ENCODE measurements around the gene LRRC34.

The LRRC34 gene

DNA sequence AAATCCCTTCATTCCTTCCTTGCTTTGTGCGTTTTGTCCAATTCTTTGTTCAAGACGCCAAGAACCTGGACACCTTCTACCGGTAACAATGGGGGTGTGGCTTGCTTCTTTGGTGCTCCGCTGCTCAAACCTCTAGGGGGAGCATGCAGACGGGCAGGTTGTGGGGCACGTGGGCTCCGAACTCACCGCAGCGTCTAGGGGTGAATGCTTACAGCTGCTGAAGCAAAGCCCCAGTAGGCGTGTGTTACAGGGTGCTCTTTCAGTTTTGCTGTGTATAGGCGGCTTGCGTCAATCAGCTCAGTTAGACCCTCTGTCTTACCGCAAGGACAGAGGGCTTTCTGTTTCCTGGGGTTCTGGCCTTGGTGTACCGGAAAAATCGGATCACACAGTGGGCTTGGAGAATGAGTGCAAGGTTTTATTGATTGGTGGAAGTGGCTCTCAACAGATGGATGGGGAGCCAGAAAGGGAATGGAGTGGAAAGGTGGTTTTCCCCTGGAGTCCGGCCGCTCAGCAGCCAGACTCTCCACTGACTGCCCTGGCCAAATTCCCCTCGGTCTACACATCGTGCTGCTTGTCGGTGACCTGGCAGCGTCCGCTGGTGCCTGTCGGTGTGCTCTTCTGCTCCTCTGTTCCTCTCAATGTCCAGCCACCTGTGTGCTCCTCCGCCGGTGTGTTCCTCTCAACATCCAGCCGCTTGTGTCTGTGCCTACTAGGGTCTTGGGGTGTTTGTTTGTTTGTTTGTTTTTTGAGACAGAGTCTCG lies 1.2 kb upstream of the LRRC34 start:
- peak; percentile 4 for DNase-seq

DNA sequence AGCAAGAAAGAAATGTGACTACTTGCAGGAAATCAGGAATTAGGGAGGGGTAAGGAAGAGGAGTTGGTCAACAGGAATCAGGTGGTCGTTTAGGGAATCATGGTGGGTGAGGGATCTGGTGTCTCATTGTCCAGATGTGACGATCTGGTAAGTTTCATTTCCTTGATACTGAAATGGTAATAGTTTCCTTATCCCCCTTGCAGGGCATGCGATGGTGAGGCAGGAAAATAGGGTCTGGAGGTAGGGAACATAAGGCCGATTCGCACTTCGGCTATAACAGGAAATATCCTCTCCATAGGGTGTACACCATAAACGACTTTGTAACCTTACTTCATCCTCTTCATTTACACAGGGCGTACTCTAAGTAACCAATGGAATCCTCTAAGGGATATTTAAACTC lies 574 bp upstream of the LRRC34 start:
- no peak for DNase-seq

DNA sequence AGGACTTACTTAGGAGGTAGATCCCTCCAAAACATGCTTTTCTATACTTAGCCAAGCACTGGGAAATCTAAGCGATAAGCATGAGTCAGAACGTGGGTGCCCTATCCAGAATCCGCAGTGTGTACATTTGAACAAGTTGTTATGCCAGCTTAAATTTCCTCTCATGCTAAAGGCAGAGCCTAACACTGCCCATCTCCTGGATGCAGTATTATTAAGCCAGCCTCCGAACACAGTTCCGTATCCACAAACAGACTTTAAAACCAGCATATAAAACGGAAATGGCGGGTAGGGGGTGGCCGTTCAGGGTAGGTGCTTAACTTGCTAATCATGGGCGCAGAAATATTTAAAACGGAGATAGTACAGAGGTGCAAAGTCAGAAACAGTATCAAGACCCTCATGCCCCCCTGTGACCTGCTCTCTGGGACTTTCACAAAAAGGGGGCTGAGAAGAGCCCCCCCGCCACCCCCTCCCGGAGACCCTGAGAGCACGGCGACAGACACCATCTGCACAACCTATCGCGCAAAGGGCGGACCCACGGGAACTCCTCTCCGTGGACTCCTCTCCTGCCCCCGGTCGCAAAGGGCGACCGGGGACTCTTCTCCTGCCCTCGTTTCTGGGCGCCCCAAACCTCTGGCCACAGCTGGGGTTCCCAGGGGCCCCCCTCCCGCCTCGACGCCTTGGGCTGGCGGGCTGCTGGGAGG lies 923 bp downstream of the LRRC34 start:
- peak; percentile 53 for DNase-seq

DNA sequence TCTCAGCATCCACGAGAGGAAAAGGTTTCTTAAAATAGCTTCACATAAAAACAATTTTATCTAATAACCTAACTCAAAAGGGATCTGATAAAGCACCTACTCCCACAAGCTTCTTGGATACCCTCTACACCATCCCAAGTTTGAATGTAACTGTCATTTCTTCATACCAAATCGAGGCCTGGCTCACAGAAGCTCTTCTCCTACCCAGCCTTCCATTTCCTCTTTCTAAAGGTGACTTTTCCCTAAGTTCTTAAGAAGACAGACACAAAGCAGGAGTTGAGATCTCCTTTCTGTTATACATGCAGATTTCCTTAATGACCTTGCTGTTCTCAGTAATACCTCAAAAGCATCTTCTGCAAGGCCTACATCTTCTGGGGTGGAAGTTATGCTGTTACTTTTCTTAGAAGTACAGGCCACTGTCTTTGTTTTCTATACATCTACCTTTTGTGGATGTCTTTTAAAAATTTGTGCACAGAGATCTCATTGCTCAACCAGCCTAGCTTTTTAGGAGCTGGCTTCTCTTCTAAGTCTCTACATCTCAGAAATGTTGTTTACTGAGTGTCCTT lies 3.4 kb downstream of the LRRC34 start:
- no peak for DNase-seq

DNA sequence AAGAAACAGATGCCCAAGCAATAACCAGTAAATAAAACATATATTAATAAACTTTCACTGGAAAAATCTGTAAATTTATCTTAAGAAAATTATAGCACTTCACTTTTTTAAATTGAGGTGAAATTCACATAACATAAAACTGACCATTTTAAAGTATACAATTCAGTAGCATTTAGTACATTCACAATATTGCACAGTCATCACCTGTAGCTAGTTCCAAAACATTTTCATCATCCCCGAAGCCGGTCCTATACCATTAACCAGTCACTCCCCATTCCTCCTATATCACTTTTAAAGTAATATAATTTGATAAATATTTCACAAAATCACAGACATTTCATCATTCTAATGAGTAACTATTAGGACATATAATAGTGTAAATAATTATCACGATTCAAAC lies 8.0 kb downstream of the LRRC34 start:
- DNase-seq, result no peak

DNA sequence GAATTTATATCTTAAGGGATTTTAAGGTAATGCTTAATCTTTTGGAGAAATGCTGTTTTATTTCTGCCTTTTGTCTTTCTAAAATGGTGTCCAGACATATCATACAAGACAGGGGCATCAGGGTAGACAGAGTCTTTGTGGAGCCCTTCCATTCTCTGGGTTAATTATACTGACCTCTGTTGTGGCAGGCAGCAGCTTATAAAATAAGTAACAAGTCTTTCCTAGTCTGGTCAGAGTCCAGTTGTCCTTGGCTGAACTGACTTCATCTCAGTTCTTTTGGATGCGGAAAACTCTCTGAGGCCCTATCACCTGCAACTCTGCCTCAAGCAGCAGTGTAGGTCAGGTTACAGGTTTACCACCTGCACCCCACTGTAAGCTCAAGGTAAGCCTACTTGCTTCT lies 20.3 kb downstream of the LRRC34 start:
- DNase-seq, result no peak

DNA sequence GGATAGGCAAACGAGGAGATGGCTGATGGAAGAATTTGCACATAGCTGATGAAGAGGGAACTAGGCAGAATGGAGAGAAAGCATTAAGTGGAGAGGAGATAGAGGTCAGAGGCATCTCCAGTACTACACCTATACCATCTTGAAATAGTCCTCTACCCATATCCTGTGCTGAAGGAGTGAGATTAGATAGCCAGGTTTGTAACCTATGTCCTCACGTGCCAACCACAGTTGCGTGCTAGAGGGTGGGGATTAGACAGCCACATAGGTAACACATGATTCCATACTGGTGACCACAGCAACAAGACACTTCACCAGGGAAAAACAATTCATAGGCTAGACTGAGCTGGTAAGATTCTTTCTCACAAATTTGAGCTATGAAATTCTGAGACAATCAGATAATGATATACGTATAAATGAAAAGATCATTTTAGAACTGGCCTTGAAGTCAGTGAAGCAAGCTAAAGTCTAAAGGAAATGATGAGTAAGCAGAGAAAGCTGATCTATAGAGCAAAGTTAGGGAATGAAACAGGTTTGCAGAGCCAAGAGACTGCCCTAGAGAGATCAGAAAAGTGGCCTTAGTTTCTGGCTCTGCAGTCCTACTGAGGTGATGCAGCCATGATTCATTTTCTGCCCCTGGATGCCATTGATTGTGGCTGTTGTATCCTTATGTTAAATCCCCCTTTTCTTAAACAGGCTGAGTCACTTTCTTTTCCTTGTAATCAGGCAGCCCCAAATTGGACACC lies 21.8 kb downstream of the LRRC34 start:
- no peak for DNase-seq

DNA sequence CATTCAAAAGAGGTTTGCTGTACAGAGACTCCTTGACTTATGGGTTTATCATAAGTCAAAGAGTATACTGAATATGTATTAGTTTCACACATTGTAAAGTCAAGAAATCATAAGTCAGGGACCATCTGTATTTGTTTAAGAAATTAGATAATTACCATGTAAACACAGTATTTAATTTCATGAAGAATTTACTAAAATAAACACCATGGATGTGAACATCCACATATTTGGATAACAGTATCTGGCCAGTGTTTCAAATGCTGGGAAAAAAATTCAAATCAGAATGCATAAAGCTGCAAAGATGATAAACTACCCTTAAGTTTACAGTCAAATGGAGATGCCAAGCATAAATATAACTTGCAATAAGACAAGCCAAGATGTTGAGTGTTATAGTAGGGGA lies 22.5 kb downstream of the LRRC34 start:
- no peak for DNase-seq

DNA sequence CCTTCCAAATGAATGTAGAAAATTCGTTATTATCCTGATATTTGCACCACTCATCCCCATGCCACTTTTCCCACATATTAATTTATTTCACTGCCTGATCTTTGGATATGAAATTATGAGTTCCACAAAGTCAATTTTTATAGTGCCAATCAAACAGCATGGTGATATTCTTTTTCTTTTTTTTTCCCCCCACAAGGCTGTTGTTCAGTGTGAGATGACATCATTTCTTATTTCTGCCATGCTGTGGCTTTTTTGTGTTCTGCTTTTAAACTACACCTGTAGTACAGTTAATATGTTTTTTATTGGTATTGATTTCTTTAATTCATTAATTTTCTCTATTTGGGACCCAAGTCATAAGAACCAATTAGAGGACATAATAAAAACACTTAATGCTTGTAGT lies 24.9 kb downstream of the LRRC34 start:
- no peak for DNase-seq

DNA sequence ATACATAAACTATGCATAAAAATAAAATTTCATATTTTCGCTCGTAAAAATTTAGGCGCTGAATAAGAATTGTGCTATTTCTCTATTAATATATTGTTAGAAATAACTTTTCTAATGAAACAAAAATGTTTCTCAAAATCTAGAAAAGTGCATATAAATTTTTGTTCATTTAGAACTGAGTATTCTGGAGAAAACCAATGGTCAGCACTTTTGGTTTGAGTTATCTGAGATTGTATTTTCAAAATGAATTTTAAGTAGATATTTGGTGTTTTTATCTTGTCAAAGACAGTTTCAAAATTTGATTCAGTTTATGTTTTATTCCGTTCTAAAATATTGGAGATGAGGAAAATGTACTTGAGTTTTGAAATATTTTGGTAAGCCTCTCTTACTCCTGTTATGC lies 25.6 kb downstream of the LRRC34 start:
- no peak for DNase-seq

DNA sequence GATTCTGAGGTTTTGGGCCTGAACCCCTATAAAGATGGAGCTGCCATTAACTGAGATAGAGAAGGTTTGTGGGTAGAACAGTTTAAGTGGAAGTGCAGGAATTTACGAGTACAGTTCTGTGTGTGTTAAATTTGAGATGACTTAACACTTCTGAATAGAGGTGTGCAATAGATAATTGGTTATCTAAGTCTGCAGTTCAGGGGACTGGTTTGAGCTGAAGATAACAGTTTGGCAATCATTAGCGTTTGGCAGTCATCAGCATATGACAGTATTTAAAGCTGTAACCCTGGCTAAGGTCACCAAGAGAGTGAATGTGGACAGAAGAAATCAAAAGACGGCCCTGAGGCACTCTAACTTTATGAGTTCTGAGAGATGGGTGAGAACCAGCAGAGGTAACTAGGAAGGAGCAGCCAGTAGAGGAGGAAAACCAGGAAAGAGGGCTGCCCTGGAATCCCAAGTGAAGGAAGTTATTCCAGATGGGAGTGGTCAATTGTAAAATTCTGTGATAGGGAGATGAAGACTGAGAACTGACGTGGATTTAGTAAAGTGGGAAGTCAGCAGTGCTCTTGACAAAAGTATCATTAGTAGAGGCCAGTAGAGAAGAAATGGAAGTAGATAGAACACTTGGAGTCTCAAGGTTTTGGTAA lies 31.4 kb downstream of the LRRC34 start:
- DNase-seq, result no peak

DNA sequence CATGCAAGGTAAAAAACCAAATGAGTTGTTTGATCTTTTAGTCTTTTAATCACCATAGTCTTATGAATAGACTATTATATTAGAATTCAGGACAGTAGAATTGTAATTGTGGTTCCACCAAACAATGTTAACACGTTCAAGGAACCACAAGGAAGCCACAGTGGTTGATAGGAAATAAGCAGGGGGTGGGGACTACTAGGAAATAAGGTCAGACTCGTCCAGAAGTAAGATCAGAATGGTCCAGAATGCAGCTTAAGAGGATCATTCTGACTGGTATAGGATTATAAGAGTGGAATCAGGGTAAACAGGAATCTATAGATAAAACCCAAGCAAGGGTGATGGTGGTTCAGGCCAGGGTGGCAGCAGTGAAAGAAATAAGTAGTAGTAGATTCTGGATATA lies 32.0 kb downstream of the LRRC34 start:
- DNase-seq, result no peak

DNA sequence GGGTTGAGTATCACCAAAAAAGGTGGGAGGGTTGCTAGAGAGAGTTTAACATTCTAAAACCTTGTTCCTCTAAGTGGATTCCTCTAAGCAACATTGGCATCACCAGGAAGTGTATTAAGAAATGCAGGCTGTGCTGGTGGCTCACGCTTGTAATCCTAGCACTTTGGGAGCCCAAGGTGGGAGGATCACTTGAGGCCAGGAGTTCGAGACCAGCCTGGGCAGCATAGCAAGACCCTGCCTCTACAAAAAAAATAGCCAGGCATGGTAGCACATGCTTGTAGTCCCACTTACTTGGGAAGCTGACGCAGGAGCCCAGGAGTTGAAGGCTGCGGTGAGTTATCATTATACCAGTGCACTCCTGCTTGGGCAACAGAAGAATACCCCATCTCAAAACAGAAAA lies 34.9 kb downstream of the LRRC34 start:
- DNase-seq, result no peak

DNA sequence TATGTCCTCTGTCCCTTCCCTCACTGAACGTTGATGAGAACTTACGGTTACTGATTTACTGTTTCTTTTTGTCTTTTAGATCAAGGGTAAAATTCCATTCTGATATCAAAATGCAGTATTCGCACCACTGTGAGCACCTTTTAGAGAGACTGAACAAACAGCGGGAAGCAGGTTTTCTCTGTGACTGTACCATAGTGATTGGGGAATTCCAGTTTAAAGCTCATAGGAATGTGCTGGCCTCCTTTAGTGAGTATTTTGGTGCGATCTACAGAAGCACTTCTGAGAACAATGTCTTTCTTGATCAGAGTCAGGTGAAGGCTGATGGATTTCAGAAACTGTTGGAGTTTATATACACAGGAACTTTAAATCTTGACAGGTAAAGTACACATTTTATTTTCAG lies 38.5 kb downstream of the LRRC34 start:
- DNase-seq, result no peak

DNA sequence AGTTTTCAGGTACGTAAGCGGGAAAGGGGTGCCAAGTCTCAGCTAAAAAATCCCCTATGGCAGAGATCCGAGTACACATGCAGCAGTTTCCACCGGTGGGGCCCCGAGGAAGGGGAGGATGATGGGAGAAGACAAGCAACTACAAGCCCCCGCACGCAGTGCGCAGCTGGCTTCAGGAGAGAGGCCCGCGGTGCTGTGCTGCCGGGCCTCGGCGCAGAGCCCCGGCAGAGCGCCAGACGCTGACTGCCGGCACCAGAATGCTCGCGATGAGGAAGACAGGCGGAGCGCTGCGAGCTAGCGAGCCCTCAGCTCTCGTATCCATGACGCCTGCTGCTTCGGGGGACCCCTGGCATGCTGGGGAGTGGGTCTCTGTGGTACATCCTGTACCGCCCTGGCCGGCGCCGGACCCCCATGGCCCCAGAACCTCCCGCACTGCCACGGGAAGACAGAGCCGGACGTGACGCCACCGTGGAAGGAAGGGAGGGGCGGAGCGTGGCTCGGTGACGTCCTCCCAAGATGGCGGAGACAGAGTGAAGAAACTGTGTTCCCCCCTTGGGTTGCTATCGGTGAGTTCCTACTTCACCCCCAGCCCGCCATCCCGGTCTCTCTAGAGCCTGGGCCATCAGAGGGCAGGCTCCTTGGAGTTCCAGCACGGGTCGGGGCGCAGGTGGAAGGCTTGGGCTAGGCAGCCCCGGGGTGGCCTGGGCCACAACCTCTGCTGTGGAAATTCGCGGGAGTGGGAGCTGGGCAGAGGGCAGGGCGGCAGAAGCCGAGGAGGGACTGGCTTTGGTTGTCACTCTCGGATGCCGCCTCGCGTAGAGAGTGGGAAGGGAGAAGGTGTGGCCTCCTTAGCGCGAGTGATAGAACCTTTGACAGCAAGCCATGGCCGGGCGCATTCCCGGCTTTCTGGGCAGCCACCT lies 39.5 kb downstream of the LRRC34 start, which contains the start of gene MYNN:
MYNN (plus strand) TSS at position 500 of the 920 bp plus-strand sequence. CDS start 900 bp downstream, outside the sequence.
- DNase-seq, result peak; percentile 90

DNA sequence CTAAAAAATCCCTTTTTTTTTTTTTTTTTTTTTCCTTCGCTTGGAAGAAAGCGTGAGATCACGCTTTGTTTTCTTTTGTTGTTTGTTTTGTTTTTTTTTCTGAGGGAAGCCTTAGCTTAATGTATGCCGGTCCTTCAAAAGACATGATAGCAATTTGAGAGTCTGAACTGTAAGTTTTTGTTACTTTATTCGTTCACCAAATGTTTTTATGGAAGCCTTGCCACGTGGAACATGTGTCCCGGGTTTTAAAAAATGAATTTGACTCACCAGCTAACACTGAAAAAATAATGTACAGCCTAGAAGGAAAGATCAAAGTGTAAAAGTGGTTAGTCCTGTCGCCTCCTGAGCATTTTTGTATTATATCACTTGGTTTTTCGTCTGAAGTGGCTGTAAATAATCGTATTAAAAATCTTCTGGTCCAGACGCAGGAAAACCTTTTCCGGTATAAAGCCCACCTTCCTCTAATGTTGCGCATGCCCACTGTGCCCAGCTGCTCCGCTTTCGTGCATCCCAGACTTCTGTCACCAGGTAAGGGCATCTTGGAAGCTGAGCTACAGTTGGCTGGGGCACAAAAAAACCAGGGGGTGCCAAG lies 40.3 kb downstream of the LRRC34 start:
- DNase-seq, result peak; percentile 80

DNA sequence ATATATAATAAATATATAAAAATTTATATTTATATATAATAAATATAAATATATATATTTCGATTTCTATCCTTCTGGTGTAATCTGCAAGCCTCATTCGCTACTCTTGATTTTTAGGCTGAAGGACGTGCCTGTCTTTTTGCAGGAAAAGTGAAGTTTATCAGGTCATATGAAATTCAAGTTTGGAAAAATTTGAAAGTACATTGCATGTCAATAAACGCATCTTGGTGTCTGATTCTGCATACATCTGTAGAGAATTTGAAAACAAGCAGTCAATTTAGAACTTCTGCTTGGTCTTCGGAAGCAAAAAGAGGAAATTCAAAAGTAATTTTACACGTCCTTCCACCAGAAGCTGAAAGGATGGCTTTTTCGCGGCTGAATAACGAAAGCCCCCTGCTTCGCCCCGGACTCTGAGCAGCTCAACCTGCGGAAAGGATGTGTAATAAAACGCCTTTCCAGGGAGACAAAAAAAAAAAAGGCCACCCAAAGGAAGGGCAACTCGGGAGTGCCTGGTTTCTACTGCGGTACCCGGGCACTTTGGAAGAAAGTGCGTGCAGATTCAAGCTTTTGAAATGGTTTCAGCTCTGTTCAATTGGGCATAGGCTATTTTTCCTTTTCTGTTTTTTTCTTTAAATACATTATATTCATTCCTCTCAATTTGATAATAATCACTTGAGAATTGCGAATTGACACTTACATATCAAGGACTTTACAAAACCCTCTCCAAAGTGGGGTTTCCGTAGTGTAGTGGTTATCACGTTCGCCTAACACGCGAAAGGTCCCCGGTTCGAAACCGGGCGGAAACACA lies 41.0 kb downstream of the LRRC34 start:
- DNase-seq, result peak; percentile 82

DNA sequence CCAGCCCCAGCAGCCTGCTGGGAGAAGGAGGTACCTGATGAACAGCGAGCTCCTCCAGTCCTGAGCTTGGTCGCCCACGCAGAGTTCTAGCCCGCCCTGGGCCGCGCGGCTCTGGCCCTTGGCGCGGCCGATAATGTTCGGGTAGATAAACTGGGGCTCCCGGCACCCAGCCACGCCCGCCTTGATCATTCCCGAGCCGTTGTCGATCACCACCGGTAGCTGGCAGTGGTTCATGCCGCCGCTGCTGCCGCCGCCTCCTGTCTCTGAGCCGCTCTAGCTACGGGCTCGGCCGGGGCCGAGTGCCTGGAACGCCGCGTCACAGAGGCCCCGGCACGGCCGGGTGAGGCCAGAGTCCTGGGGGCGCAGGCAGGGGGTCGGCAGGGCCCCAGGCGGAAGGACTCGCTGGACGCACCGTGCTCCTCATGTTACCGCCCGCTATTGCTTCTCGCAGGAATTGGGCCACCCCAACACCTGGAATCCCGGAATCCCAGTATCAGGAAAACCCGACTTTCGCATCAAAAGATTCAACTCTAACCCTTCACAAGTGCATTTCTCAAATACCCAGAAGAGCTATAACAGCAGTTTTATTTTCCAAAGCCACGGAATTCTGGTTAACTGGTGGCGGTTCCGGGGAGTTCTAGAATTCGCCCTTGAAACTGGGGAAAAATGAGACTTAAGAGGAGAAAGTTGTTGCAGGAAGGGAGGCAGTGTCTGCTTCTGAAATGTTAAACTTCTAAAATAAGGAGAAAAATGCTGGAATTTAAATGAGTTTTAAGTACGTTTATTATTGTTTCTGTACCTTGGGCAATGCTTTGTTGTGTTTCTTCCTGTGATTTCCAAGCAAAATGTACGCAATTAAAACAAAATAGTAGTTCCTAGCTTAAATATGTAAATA lies 43.2 kb downstream of the LRRC34 start, which contains the start of gene ACTRT3:
ACTRT3 (minus strand) TSS at position 275 of the 895 bp plus-strand sequence; CDS start at position 234, 41 bp downstream.
- DNase-seq, result peak; percentile 64

All from fibroblast of skin of scalp (primary cell).